ENCODE data around the gene ZNF862.

DNA sequence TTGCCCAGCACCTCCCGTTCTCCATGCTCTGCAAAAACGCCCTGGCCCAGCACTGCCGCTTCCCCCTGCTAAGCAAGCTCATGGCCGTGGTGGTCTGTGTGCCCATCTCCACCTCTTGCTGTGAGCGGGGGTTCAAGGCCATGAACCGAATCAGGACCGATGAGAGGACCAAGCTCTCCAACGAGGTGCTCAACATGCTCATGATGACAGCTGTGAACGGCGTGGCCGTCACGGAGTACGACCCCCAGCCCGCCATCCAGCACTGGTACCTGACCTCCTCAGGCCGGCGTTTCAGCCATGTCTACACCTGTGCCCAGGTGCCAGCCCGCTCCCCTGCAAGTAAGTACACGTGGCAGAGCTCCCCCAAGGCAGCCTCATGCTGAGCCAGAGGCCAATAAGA is 24.0 kb downstream of the ZNF862 start:
- no peak for TF ChIP-seq EZH2 (IDR thresholded peaks at IDR 0.05; ENCODE audit: low read depth)
- TF ChIP-seq, protein P1, sequence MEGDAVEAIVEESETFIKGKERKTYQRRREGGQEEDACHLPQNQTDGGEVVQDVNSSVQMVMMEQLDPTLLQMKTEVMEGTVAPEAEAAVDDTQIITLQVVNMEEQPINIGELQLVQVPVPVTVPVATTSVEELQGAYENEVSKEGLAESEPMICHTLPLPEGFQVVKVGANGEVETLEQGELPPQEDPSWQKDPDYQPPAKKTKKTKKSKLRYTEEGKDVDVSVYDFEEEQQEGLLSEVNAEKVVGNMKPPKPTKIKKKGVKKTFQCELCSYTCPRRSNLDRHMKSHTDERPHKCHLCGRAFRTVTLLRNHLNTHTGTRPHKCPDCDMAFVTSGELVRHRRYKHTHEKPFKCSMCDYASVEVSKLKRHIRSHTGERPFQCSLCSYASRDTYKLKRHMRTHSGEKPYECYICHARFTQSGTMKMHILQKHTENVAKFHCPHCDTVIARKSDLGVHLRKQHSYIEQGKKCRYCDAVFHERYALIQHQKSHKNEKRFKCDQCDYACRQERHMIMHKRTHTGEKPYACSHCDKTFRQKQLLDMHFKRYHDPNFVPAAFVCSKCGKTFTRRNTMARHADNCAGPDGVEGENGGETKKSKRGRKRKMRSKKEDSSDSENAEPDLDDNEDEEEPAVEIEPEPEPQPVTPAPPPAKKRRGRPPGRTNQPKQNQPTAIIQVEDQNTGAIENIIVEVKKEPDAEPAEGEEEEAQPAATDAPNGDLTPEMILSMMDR (conservative IDR thresholded peaks at IDR 0.05): no peak
